ENCODE data around the gene RPN2.

- TF ChIP-seq CTCF (IDR thresholded peaks at IDR 0.05) (no peak), POLR2A (IDR thresholded peaks at IDR 0.05) (no peak)
Observed at GRCh38 chr20:37243937-37244571, 64.9 kb downstream of the RPN2 start.

Data from right lobe of liver (tissue), 4 donors.